Measurements from ENCODE around the gene ASTL. TPM values are rescaled to one million over a fixed set of nuclear protein-coding genes. Genes with fewer than 3 reads are reported as not detected.

The ASTL gene
- total RNA-seq, 4 donors from 2014 or later = 0.87 to 1.7 TPM; not detected in 2

GRCh38 chr2:96110621-96111256, 27.6 kb downstream of the ASTL start:
- Histone ChIP-seq H3K27ac (no peak overlapping the region), H3K27me3 (peaks cover 8% of the 10 kb centered on the region), H3K4me3 (no peak overlapping the region), H3K36me3 (no peaks in the 10 kb centered on the region), H3K4me1 (no peaks in the 10 kb centered on the region), H3K9me3 (no peaks in the 10 kb centered on the region)
- WGBS = 73% methylated on average over 12 of the region's 13 CpGs
- TF ChIP-seq EP300 (IDR thresholded peaks at IDR 0.05) (no peak), CTCF (IDR thresholded peaks at IDR 0.05) (no peak), POLR2AphosphoS5 (IDR thresholded peaks at IDR 0.05) (no peak), POLR2A (IDR thresholded peaks at IDR 0.05) (no peak)
- peak in 1 of 2 donors; percentile 47 for DNase-seq (ENCODE audit: low spot score in 2 of 2)

GRCh38 chr2:96109931-96110511, 28.3 kb downstream of the ASTL start:
- Histone ChIP-seq H3K4me3 (no peak overlapping the region), H3K4me1 (no peaks in the 10 kb centered on the region), H3K27me3 (peaks cover 3% of the 10 kb centered on the region), H3K27ac (no peak overlapping the region), H3K9me3 (peaks cover 4% of the 10 kb centered on the region), H3K36me3 (no peaks in the 10 kb centered on the region)
- WGBS = 86% methylated on average over 3 of the region's 3 CpGs
- DNase-seq (ENCODE audit: low spot score in 2 of 2) = peak in 1 of 2 donors; percentile 38
- TF ChIP-seq POLR2AphosphoS5 (IDR thresholded peaks at IDR 0.05) (no peak), EP300 (IDR thresholded peaks at IDR 0.05) (no peak), CTCF (IDR thresholded peaks at IDR 0.05) (no peak), POLR2A (IDR thresholded peaks at IDR 0.05) (no peak)

- H3K9me3 ChIP-seq = peaks cover 7% of the 10 kb centered on the region
- WGBS = 59% methylated on average over 3 of the region's 3 CpGs
- peaks cover 3% of the 10 kb centered on the region for H3K27me3 ChIP-seq
- peak in 1 of 2 donors; percentile 50 for DNase-seq (ENCODE audit: low spot score in 2 of 2)
- H3K36me3 ChIP-seq = no peaks in the 10 kb centered on the region
- TF ChIP-seq POLR2AphosphoS5 (IDR thresholded peaks at IDR 0.05) = no peak
- TF ChIP-seq EP300 (IDR thresholded peaks at IDR 0.05) = no peak
- TF ChIP-seq CTCF (IDR thresholded peaks at IDR 0.05) = no peak
- TF ChIP-seq POLR2A (IDR thresholded peaks at IDR 0.05) = no peak
- no peak overlapping the region for H3K27ac ChIP-seq
- H3K4me1 ChIP-seq = no peaks in the 10 kb centered on the region
- H3K4me3 ChIP-seq = no peak overlapping the region
These were observed 29.0 kb downstream of the ASTL start for GRCh38 chr2:96109361-96109680.

- no peak overlapping the region for H3K4me3 ChIP-seq
- no peaks in the 10 kb centered on the region for H3K4me1 ChIP-seq
- no peak overlapping the region for H3K27ac ChIP-seq
- DNase-seq (ENCODE audit: low spot score in 2 of 2) = peak in 1 of 2 donors; percentile 35
- H3K36me3 ChIP-seq = no peaks in the 10 kb centered on the region
- peaks cover 3% of the 10 kb centered on the region for H3K27me3 ChIP-seq
- H3K9me3 ChIP-seq = peaks cover 7% of the 10 kb centered on the region
- TF ChIP-seq EP300 (IDR thresholded peaks at IDR 0.05) = no peak
- WGBS = 59% methylated on average over 17 of the region's 17 CpGs
These were observed 29.6 kb downstream of the ASTL start for GRCh38 chr2:96108541-96109360.

GRCh38 chr2:96108151-96108540, 30.2 kb downstream of the ASTL start:
- H3K4me1 ChIP-seq = no peaks in the 10 kb centered on the region
- no peak overlapping the region for H3K27ac ChIP-seq
- peak in 1 of 2 donors; percentile 27 for DNase-seq (ENCODE audit: low spot score in 2 of 2)
- 66% methylated on average over 3 of the region's 5 CpGs for WGBS
- peaks cover 7% of the 10 kb centered on the region for H3K9me3 ChIP-seq
- H3K4me3 ChIP-seq = no peak overlapping the region
- no peaks in the 10 kb centered on the region for H3K36me3 ChIP-seq
- peaks cover 3% of the 10 kb centered on the region for H3K27me3 ChIP-seq
- TF ChIP-seq EP300 (IDR thresholded peaks at IDR 0.05) = no peak
- TF ChIP-seq POLR2AphosphoS5 (IDR thresholded peaks at IDR 0.05) = no peak
- TF ChIP-seq POLR2A (IDR thresholded peaks at IDR 0.05) = no peak
- TF ChIP-seq CTCF (IDR thresholded peaks at IDR 0.05) = no peak
